GM21515 (cell line): ENCODE results near the gene TECTA.

Experiments used
- ATAC-seq: cut with Tn5 transposase; IDR thresholded peaks from one replicate; pipeline ENCODE4 v1.9.1; 2021; ENCODE audit not compliant: unreplicated experiment

The TECTA gene

GRCh38 chr11:121129362-121130340, 28.6 kb downstream of the TECTA start:
- no peak for ATAC-seq

GRCh38 chr11:121131656-121132055, 30.6 kb downstream of the TECTA start:
- no peak for ATAC-seq

GRCh38 chr11:121132211-121132976, 31.4 kb downstream of the TECTA start:
- ATAC-seq = no peak

- ATAC-seq = no peak
These were observed 33.8 kb downstream of the TECTA start for GRCh38 chr11:121134741-121135312.

- ATAC-seq = no peak
These were observed 36.0 kb downstream of the TECTA start for GRCh38 chr11:121137005-121137404.

GRCh38 chr11:121138259-121138658, 37.2 kb downstream of the TECTA start:
- ATAC-seq = no peak

GRCh38 chr11:121140369-121140768, 39.3 kb downstream of the TECTA start:
- ATAC-seq = no peak

GRCh38 chr11:121141066-121141465, 40.0 kb downstream of the TECTA start:
- no peak for ATAC-seq

GRCh38 chr11:121143921-121144320, 42.9 kb downstream of the TECTA start:
- no peak for ATAC-seq

- ATAC-seq = no peak
These were observed 43.7 kb downstream of the TECTA start for GRCh38 chr11:121144723-121145122.

GRCh38 chr11:121145826-121146225, 44.8 kb downstream of the TECTA start:
- ATAC-seq = no peak

GRCh38 chr11:121149116-121149515, 48.1 kb downstream of the TECTA start:
- no peak for ATAC-seq

- no peak for ATAC-seq
These were observed 50.2 kb downstream of the TECTA start for GRCh38 chr11:121151207-121151688.

GRCh38 chr11:121152764-121153163, 51.7 kb downstream of the TECTA start:
- ATAC-seq = no peak

- no peak for ATAC-seq
These were observed 52.4 kb downstream of the TECTA start for GRCh38 chr11:121153472-121153871.

- no peak for ATAC-seq
These were observed 53.7 kb downstream of the TECTA start for GRCh38 chr11:121154486-121155314.

GRCh38 chr11:121157756-121158155, 56.7 kb downstream of the TECTA start:
- ATAC-seq = no peak

GRCh38 chr11:121159741-121160140, 58.7 kb downstream of the TECTA start:
- no peak for ATAC-seq

GRCh38 chr11:121161349-121161917, 60.4 kb downstream of the TECTA start:
- no peak for ATAC-seq

- ATAC-seq = no peak
These were observed 62.7 kb downstream of the TECTA start for GRCh38 chr11:121163658-121164308.
